ENCODE results near the gene CDH5.

CDH5 gene

GRCh38 chr16:66363211-66363777, 3.2 kb upstream of the CDH5 start:
- no peak overlapping the region for H3K4me3 ChIP-seq (ENCODE audit: low read depth, low read length)
- TF ChIP-seq, protein P1, sequence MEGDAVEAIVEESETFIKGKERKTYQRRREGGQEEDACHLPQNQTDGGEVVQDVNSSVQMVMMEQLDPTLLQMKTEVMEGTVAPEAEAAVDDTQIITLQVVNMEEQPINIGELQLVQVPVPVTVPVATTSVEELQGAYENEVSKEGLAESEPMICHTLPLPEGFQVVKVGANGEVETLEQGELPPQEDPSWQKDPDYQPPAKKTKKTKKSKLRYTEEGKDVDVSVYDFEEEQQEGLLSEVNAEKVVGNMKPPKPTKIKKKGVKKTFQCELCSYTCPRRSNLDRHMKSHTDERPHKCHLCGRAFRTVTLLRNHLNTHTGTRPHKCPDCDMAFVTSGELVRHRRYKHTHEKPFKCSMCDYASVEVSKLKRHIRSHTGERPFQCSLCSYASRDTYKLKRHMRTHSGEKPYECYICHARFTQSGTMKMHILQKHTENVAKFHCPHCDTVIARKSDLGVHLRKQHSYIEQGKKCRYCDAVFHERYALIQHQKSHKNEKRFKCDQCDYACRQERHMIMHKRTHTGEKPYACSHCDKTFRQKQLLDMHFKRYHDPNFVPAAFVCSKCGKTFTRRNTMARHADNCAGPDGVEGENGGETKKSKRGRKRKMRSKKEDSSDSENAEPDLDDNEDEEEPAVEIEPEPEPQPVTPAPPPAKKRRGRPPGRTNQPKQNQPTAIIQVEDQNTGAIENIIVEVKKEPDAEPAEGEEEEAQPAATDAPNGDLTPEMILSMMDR (IDR thresholded peaks at IDR 0.05; ENCODE audit: low read depth, low read length) = no peak

GRCh38 chr16:66364117-66364958, 2.2 kb upstream of the CDH5 start:
- TF ChIP-seq, protein P1 (IDR thresholded peaks at IDR 0.05; ENCODE audit: low read depth, low read length) = no peak
- no peak overlapping the region for H3K4me3 ChIP-seq (ENCODE audit: low read depth, low read length)

GRCh38 chr16:66364959-66365306, 1.6 kb upstream of the CDH5 start:
- no peak overlapping the region for H3K4me3 ChIP-seq (ENCODE audit: low read depth, low read length)
- TF ChIP-seq, protein P1 (IDR thresholded peaks at IDR 0.05; ENCODE audit: low read depth, low read length) = no peak

DNA sequence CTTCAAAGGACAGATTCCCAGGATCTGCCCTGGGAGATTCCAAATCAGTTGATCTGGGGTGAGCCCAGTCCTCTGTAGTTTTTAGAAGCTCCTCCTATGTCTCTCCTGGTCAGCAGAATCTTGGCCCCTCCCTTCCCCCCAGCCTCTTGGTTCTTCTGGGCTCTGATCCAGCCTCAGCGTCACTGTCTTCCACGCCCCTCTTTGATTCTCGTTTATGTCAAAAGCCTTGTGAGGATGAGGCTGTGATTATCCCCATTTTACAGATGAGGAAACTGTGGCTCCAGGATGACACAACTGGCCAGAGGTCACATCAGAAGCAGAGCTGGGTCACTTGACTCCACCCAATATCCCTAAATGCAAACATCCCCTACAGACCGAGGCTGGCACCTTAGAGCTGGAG, 840 bp upstream of the CDH5 start:
- TF ChIP-seq, protein P1 (IDR thresholded peaks at IDR 0.05; ENCODE audit: low read depth, low read length) = no peak
- H3K4me3 ChIP-seq (ENCODE audit: low read depth, low read length) = no peak overlapping the region

GRCh38 chr16:66367968-66368891, 1.7 kb downstream of the CDH5 start:
- no peak overlapping the region for H3K4me3 ChIP-seq (ENCODE audit: low read depth, low read length)
- TF ChIP-seq, protein P1 (IDR thresholded peaks at IDR 0.05; ENCODE audit: low read depth, low read length) = no peak

DNA sequence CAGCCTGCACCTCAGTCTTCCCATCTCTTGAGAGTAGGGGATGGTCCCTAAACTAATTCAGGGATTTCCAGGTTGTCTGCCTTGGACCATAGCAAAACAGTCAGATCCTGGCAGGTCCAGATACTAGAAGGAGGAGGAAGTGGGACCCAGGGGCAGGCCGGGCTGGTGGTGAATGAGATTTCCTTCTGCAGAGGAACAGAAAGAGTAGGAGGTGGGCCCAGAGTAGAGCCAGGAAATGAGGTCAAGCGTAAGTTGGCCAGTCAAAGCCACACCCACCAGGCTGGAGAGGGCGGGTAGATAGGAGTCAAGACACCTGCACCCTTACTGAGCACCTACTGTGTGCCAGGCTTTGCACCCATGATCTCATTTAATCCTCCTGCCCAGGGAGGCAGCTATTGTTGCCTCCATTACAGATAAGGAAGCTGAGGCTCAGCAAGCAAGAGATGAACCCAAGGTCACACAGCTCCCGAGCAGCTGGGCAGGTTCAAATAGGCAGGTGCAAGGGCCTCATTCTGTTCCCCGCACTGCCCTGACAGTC, 2.6 kb downstream of the CDH5 start:
- no peak overlapping the region for H3K4me3 ChIP-seq (ENCODE audit: low read depth, low read length)
- TF ChIP-seq, protein P1 (IDR thresholded peaks at IDR 0.05; ENCODE audit: low read depth, low read length) = no peak

Measured in WI38 (cell line).